ENCODE data around the gene CRIP1.

DNA sequence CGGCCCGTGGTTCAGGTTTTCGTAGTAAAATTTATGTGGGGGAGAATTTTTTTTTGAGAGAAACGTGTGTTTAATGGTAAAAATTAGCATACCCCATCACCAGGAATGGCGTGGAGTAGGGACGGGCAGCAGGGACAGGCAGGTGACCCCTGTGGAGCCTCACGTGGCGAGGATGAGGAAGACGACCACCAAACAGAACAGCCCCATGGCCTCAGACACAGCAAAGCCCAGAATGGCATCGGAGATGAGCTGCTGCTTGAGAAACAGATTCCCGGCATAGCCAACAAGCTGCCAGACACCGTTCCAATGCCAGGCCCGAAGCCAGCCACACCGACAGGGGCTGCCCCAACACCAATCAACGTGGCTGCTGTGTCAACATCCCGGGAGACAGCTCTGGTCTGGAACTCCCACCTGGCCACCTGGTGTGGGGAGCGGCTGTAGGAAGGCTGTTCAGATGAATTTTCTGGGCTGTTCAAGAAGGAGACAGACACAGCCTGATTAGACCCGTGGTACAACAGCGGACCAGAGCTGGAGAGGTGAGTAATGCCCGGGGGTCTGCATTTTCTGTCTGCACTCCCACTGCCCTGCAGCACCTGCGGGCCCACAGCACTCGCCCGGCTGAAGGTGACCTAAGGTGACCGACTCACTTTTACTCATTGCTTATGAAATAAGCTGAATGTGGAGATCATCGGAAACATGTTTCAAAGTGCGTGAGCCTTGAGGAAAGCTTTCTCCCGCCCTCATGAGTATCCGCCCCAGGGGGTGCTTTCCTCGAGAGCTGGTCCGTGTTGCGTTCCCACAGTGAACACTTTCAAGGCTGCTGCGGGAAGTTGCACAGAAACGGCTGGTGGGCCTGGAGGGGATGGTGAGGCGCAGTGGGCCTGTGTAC, 50.2 kb downstream of the CRIP1 start:
- TF ChIP-seq, protein P1, sequence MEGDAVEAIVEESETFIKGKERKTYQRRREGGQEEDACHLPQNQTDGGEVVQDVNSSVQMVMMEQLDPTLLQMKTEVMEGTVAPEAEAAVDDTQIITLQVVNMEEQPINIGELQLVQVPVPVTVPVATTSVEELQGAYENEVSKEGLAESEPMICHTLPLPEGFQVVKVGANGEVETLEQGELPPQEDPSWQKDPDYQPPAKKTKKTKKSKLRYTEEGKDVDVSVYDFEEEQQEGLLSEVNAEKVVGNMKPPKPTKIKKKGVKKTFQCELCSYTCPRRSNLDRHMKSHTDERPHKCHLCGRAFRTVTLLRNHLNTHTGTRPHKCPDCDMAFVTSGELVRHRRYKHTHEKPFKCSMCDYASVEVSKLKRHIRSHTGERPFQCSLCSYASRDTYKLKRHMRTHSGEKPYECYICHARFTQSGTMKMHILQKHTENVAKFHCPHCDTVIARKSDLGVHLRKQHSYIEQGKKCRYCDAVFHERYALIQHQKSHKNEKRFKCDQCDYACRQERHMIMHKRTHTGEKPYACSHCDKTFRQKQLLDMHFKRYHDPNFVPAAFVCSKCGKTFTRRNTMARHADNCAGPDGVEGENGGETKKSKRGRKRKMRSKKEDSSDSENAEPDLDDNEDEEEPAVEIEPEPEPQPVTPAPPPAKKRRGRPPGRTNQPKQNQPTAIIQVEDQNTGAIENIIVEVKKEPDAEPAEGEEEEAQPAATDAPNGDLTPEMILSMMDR (IDR thresholded peaks at IDR 0.05): no peak
- no peak for TF ChIP-seq POLR2A (IDR thresholded peaks at IDR 0.05)
- no peak for TF ChIP-seq POLR2AphosphoS5 (IDR thresholded peaks at IDR 0.05)
- no peak for TF ChIP-seq EP300 (IDR thresholded peaks at IDR 0.05)

All from sigmoid colon (tissue), 4 donors.